IMR-90 (cell line): ENCODE measurements around the gene PSENEN.

Source experiments
- CEBPB ChIP-seq: IDR thresholded peaks from 2 replicates; pipeline ENCODE4 v1.6.1; 2012; ENCODE audit warnings: low read depth, low read length, improper control_type of control experiment
- CHD1 ChIP-seq: IDR thresholded peaks from 2 replicates; pipeline ENCODE4 v1.6.1; 2012; ENCODE audit warnings: low read depth, low read length, improper control_type of control experiment
- MAFK ChIP-seq: IDR thresholded peaks from 2 replicates; pipeline ENCODE4 v1.6.1; 2012; ENCODE audit warnings: low read depth, low read length, improper control_type of control experiment
- MAZ ChIP-seq: IDR thresholded peaks from 2 replicates; pipeline ENCODE4 v1.6.1; 2012; ENCODE audit warnings: low read depth, mild to moderate bottlenecking, low read length, improper control_type of control experiment, moderate library complexity, borderline replicate concordance
- POLR2A ChIP-seq: IDR thresholded peaks from 2 replicates; pipeline ENCODE4 v1.6.1; 2012; ENCODE audit warnings: mild to moderate bottlenecking, low read depth, low read length
- RAD21 ChIP-seq: IDR thresholded peaks from 2 replicates; pipeline ENCODE4 v1.6.1; 2012; ENCODE audit warnings: low read length, improper control_type of control experiment
- SMC3 ChIP-seq: fragments of 150-350 bp; IDR thresholded peaks from 2 replicates; pipeline ENCODE4 v1.6.1; 2016; ENCODE audit warnings: low read depth, mild to moderate bottlenecking, antibody characterized with exemption, low read length, moderate library complexity
- USF2 ChIP-seq: fragments of 150-350 bp; IDR thresholded peaks from 2 replicates; pipeline ENCODE4 v1.6.1; 2017; ENCODE audit warnings: mild to moderate bottlenecking, antibody characterized with exemption, low read length, low read depth
- TF ChIP-seq, protein P1 (sequence below): conservative IDR thresholded peaks from 2 replicates; pipeline ENCODE4 v1.5.1; 2012; ENCODE audit warnings: mild to moderate bottlenecking, low read depth, low read length, improper control_type of control experiment

- TF ChIP-seq, protein P1, sequence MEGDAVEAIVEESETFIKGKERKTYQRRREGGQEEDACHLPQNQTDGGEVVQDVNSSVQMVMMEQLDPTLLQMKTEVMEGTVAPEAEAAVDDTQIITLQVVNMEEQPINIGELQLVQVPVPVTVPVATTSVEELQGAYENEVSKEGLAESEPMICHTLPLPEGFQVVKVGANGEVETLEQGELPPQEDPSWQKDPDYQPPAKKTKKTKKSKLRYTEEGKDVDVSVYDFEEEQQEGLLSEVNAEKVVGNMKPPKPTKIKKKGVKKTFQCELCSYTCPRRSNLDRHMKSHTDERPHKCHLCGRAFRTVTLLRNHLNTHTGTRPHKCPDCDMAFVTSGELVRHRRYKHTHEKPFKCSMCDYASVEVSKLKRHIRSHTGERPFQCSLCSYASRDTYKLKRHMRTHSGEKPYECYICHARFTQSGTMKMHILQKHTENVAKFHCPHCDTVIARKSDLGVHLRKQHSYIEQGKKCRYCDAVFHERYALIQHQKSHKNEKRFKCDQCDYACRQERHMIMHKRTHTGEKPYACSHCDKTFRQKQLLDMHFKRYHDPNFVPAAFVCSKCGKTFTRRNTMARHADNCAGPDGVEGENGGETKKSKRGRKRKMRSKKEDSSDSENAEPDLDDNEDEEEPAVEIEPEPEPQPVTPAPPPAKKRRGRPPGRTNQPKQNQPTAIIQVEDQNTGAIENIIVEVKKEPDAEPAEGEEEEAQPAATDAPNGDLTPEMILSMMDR, result no peak
- no peak for TF ChIP-seq POLR2A
- no peak for TF ChIP-seq MAFK
- TF ChIP-seq RAD21, result no peak
- no peak for TF ChIP-seq SMC3
- no peak for TF ChIP-seq CEBPB
- TF ChIP-seq USF2, result no peak
- TF ChIP-seq CHD1, result no peak
- TF ChIP-seq MAZ, result no peak
Measured at GRCh38 chr19:35779033-35779432, 33.6 kb downstream of the PSENEN start.
